Smooth muscle cell of the coronary artery (primary cell): ENCODE measurements around the gene KBTBD12. TPM values are rescaled to one million over a fixed set of nuclear protein-coding genes. Genes with fewer than 3 reads are reported as not detected.

Experiments used
- total RNA-seq: library from RNA; depleted of rRNA; stranded (reverse); fragments of >200 nt; gene quantifications from 2 replicates; pipeline ENCODE4 v1.2.3, GENCODE V29; 2014; ENCODE audit warnings: low replicate concordance

The KBTBD12 gene
- total RNA-seq, result not detected in 2 replicates

DNA sequence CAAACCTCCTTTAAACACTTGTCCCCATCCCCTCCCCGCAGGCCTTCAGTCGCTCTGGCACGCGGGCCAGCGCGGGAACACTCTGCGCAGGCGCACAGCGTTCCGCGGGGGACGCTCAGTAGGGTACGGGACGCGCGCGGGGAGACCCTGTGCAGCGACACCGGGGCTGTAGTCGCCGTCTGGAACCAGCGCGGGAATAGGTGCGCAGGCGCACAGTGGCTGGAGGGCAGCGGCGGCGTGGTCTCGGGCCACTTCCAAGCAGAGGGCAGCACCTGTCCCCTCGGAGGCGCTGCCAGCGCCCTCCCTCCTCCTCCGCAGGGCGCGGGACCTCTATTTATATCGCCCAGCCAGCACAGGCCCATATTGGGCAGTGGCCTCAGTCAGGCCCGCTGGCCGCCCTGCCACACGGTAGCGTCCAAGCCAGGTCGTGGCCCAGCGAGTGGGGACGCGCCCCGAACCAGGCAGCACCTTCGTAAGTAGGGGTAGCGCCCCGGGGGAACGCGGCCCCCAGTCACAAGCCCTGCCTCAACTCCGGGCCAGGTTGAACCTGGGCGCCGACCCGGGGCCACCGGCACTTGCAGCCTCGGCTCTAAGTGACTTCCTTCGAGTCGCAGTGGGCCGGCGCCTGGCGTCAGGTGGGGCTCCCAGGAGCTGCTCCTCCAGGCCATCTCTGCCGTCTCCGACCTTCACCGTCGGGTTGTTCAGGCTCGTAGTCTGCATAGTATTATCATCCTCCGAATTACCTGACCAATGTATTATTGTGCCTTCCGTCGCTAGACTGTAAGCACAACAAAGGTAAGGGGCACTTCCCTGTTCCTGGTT lies at the start of gene KBTBD12:
Gene KBTBD12, plus strand, starts transcription at position 118 of the 822 bp plus-strand sequence. CDS start 7,830 bp downstream, outside the sequence.

Other genes starting within 250 kb of the KBTBD12 start
- gene ABTB1, start 242.3 kb upstream of the KBTBD12 start, total RNA-seq, result 5.8 and 17.2 TPM in 2 replicates
- 7.4 and 18.7 TPM in 2 replicates for gene MGLL, start 92.7 kb upstream of the KBTBD12 start, total RNA-seq
- 220 and 292 TPM in 2 replicates for gene SEC61A1, start 137.2 kb downstream of the KBTBD12 start, total RNA-seq
- 48.6 and 78.2 TPM in 2 replicates for gene RUVBL1, start 208.6 kb downstream of the KBTBD12 start, total RNA-seq
- gene EEFSEC, start 238.2 kb downstream of the KBTBD12 start, total RNA-seq, result 2.7 and 3.3 TPM in 2 replicates